KOPT-K1 (cell line): Measurements from ENCODE around the gene SLC5A6.

ENCODE experiments used
- H3K27ac ChIP-seq: fragments of 200-600 bp; sonication (generic); 2 replicates; pipeline ENCODE4 v1.5.1; 2016; ENCODE audit warnings: antibody characterized with exemption, mild to moderate bottlenecking, low read depth, low read length; ENCODE audit not compliant: poor library complexity, severe bottlenecking
- H3K36me3 ChIP-seq: fragments of 200-600 bp; sonication (generic); 2 replicates; pipeline ENCODE4 v1.5.1; 2017; ENCODE audit warnings: antibody characterized with exemption, mild to moderate bottlenecking, low read length, moderate library complexity; ENCODE audit not compliant: insufficient read depth
- H3K9me3 ChIP-seq: fragments of 200-600 bp; sonication (generic); 2 replicates; pipeline ENCODE4 v1.5.1; 2017; ENCODE audit warnings: antibody characterized with exemption, low read length, mild to moderate bottlenecking; ENCODE audit not compliant: insufficient read depth, poor library complexity, severe bottlenecking

The SLC5A6 gene

DNA sequence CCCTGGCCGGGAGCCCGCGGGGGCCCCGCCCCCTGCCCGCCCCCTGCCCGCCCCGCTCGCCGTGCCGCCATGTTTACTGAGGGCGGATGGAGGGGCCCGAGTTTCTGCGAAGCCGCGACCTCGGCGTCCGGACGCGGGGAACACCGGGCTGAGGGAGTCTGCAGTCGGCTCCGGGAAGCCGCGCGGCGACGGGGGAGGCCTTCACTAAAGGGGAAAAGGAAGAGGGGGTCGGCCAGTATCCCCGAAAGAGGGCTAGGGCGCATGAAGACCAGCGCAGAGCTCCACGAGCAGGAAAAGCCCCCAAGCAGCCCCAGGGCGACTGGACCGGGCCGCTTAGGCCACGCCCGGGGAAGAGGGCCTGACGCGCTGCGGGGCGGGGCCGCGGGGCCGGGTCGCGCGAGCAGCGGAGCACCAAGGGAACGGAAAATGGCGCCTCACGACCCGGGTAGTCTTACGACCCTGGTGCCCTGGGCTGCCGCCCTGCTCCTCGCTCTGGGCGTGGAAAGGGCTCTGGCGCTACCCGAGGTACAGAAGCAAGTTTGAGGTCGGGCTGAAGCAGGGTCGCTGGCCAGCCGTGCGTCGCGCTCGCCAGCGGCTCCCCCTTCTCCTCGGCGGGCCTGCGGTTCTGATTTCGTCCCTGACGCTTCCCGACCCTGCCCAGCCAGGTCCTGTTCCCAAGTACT is at the start of gene SLC5A6, which contains the start of gene ATRAID:
TSS of gene SLC5A6 (minus strand) at position 326 of the 683 bp plus-strand sequence. CDS start 4,618 bp downstream, outside the sequence.
TSS of gene ATRAID (plus strand) at position 99 of the 683 bp plus-strand sequence. CDS start at position 427, 328 bp downstream.
- peak within 1 kb of the TSS; percentile 95 for H3K27ac ChIP-seq
- peaks cover 55% of the 10 kb centered on the region for H3K36me3 ChIP-seq
- no peaks in the 10 kb centered on the region for H3K9me3 ChIP-seq

DNA sequence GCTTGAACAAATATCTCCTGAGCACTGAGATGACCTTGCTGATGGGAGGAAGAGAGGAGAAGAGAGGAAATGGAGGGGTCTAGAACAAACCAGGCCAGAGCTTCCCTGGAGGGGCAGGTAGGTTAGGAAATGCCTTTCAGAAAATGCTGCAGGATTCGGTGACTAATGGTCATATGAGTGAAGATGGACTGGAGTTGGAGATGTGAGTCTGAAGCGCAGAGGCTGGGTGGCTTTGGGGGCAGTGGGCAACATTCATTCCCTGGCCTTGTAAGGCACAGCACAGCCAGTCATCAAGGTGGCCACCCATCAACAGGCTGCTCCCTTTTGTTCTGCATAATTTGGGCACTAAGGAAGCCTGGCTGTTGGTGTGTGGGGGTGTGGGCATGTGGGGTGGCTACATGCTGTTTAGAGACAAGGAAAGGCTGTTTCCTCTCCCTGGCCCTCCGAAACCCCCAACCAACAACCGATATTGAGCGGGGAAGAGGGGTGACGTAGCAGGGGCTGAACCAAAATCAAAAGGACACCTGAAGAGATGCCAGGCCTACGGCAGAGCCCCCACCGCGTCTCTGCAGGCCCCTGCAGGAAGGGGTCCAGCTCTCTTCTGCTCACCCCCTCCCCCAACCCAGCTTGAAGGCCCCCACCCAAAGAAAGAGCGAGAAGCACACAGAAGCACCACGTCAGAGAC is 49.3 kb upstream of the SLC5A6 start:
- H3K9me3 ChIP-seq = no peaks in the 10 kb centered on the region

DNA sequence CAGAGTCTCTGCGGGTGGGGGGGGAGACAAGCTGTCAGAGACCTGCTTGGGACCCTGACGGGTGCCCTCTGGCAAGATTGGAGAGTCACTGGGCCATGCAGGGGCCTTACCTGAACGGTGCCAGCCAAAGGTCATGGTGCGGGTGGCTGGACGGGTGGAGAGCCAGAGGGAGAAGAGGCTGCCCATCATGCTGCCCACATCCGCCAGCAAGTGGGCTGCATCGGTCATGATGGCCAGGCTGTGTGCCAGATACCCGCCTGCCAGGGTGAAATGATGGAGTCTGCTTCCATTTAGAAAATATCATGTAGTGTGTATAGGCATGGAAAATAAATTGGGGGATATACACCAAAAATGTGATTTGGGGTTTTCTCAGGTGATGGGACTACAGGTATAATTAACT is 46.0 kb upstream of the SLC5A6 start:
- no peak overlapping the region for H3K27ac ChIP-seq
- H3K36me3 ChIP-seq = no peaks in the 10 kb centered on the region

More for the DNA sequence above, 49.3 kb upstream of the SLC5A6 start:
- H3K27ac ChIP-seq = no peak overlapping the region
- H3K36me3 ChIP-seq = no peaks in the 10 kb centered on the region

DNA sequence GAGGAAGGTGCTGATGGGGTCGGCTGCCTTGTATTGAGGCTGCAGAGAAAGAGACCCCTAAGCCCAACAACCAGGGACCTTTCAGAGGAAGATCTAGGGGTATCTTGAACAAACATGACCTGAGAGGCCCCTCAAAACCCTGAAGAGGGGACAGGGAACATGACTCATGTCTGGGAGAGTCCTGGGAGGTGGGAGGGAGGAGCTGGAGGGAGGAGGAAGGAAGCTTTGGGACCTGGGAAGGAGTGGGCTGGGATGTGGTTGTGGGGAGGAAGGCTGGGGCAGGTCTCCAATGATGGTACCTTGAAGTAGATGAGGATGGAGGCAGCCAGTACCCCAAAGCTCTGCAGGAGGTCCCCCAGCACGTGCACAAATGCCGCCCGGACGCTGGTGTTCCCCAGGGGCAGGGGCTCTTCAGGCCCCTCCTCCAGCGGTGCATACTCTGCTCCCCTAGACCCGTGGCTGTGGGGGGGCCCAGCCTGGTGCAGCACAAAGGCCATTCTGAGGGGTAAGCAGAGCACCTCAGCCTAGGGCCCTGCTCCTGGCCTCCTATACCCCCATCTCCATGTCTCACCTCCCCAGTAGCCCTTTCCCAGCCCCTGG is 44.9 kb upstream of the SLC5A6 start:
- no peak overlapping the region for H3K27ac ChIP-seq
- H3K36me3 ChIP-seq = no peaks in the 10 kb centered on the region
- H3K9me3 ChIP-seq = no peaks in the 10 kb centered on the region

More for the DNA sequence above, 46.0 kb upstream of the SLC5A6 start:
- no peaks in the 10 kb centered on the region for H3K9me3 ChIP-seq

DNA sequence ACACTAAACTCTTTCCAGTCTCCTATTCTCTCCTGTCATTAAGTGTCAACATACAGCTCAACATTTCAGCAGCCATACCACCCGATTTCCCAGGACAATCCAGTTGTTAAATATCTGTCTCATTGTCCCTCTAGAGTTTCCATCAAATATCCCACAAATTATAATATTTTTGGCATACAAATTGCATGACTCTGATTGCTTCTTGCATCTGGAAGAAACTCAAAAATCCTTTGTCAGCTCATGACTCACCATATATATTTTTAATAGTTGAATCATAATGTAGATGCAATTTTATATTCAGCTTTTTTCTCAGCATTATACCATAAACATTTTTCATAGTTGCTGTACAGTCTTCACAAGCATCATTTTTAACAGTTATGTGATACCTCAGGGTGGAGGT is 43.6 kb upstream of the SLC5A6 start:
- Histone ChIP-seq H3K27ac (no peak overlapping the region), H3K36me3 (no peaks in the 10 kb centered on the region), H3K9me3 (no peaks in the 10 kb centered on the region)

DNA sequence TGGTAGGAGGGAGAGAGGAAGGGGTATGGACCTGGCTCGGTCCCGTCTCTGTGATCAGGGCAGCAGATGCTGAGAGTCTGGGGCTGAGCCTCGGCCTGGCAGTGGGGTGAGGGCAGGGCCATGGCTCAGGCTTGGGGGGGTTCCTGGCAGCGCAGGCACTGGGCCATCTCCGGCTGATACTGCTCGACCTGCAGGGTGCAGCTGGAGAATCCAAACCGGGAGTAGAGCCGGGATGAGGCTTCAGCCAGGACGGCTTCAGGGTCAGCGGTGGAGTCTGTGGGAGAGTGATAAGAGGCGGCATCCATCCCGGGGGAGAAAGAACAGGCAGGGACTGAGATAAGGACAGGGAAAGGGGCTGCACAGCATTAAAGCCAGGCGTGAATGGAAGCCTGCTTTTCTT is 43.1 kb upstream of the SLC5A6 start:
- H3K27ac ChIP-seq = no peak overlapping the region
- no peaks in the 10 kb centered on the region for H3K36me3 ChIP-seq
- H3K9me3 ChIP-seq = no peaks in the 10 kb centered on the region

DNA sequence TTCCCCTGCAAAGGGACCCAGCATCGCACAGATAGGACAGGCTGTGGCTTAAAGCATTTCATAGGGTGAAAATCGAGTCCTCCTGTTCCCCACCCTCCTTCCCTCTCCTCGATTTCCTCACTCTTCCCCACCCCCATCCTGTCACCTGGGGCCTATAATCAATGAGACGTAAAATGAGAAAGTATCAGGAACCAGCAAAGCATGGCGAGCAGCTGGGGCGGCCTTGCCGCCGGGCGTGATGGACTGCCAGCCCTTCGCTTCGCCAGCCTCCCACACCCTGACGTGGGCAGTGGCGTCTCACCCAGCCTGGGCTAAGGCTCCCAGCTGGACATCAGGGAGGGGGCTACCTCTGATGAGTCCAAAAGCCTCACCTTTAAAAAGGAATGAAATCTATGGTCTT is 39.7 kb upstream of the SLC5A6 start:
- H3K9me3 ChIP-seq = no peaks in the 10 kb centered on the region
- H3K36me3 ChIP-seq = no peaks in the 10 kb centered on the region
- H3K27ac ChIP-seq = no peak overlapping the region

- H3K36me3 ChIP-seq = no peaks in the 10 kb centered on the region
- no peaks in the 10 kb centered on the region for H3K9me3 ChIP-seq
- H3K27ac ChIP-seq = no peak overlapping the region
Measured at GRCh38 chr2:27250652-27251379, 38.7 kb upstream of the SLC5A6 start.

GRCh38 chr2:27249891-27250651 is 38.0 kb upstream of the SLC5A6 start:
- no peak overlapping the region for H3K27ac ChIP-seq
- no peaks in the 10 kb centered on the region for H3K9me3 ChIP-seq
- H3K36me3 ChIP-seq = peaks cover 6% of the 10 kb centered on the region; the same call in 1 of the 2 replicates

GRCh38 chr2:27249159-27249890 is 37.3 kb upstream of the SLC5A6 start:
- Histone ChIP-seq H3K9me3 (no peaks in the 10 kb centered on the region), H3K36me3 (peaks cover 13% of the 10 kb centered on the region)

GRCh38 chr2:27247893-27248292 is 35.8 kb upstream of the SLC5A6 start:
- H3K9me3 ChIP-seq = no peaks in the 10 kb centered on the region
- peaks cover 28% of the 10 kb centered on the region for H3K36me3 ChIP-seq
- no peak overlapping the region for H3K27ac ChIP-seq

More at GRCh38 chr2:27249159-27249890, 37.3 kb upstream of the SLC5A6 start:
- no peak overlapping the region for H3K27ac ChIP-seq

GRCh38 chr2:27245626-27246025 is 33.6 kb upstream of the SLC5A6 start:
- no peak overlapping the region for H3K27ac ChIP-seq

GRCh38 chr2:27245116-27245515 is 33.0 kb upstream of the SLC5A6 start:
- H3K9me3 ChIP-seq = no peaks in the 10 kb centered on the region
- peaks cover 56% of the 10 kb centered on the region for H3K36me3 ChIP-seq
- H3K27ac ChIP-seq = no peak overlapping the region

More at GRCh38 chr2:27245626-27246025, 33.6 kb upstream of the SLC5A6 start:
- H3K36me3 ChIP-seq = peaks cover 50% of the 10 kb centered on the region
- no peaks in the 10 kb centered on the region for H3K9me3 ChIP-seq
